ENCODE results near the gene IGF1. TPM values are rescaled to one million over a fixed set of nuclear protein-coding genes. Genes with fewer than 3 reads are reported as not detected.
"Not testable (repeated sequence)": the region's sequence is repeated elsewhere in the genome, so short reads cannot be mapped to it uniquely, and the experiment has no call there.

The IGF1 gene
- total and polyA plus RNA-seq, 8 donors = 15.7 to 99.9 (median 25.7) TPM

DNA sequence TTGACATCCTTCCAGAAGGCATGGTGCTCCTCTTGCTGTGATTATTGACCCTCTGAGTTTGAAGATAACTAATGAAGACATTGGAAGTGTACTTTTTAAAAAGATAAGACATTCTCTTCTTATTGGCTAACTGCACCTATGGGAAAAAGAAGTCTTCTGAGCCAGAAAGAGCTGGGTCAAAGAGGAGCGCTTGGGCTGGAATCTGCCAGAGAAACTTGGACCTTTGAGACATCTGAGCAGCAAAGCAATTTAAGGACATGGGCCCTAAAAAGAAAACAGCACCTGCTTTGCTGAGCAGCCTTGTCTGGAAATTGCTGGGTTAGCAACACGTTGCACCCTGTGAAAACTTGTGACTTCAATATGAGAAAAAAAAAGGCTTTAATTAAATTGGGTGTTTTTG is 27.8 kb downstream of the IGF1 start:
- DNase-seq (no peak), ATAC-seq (no peak)
- H3K36me3 ChIP-seq = no peaks in the 10 kb centered on the region
- no peaks in the 10 kb centered on the region for H3K27me3 ChIP-seq
- H3K27ac ChIP-seq = no peak overlapping the region
- no peak for TF ChIP-seq CTCF (IDR thresholded peaks at IDR 0.05)
- H3K9me3 ChIP-seq = no peaks in the 10 kb centered on the region
- H3K4me1 ChIP-seq = no peaks in the 10 kb centered on the region
- H3K4me3 ChIP-seq = no peak overlapping the region
- intact Hi-C loops (cut with DNase I) = no loop called here

GRCh38 chr12:102449018-102449417 is 31.3 kb downstream of the IGF1 start:
- H3K27ac ChIP-seq; DNase-seq; ATAC-seq; H3K27me3 ChIP-seq; H3K9me3 ChIP-seq; H3K4me1 ChIP-seq; H3K36me3 ChIP-seq; H3K4me3 ChIP-seq; intact Hi-C loops (cut with DNase I): not testable (repeated sequence)

DNA sequence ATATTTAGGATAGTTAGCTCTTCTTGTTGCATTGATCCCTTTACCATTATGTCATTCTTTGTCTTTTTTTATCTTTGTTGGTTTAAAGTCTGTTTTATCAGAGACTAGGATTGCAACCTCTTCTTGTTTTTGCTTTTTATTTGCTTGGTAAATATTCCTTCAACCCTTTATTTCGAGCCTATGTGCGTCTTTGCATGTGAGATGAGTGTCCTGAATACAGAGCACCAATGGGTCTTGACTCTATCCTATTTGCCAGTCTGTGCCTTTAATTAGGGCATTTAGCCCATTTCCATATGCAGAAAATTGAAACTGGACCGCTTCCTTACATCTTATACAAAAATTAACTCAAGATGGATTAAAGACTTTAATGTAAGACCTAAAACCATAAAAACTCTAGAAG is 32.9 kb downstream of the IGF1 start:
- H3K4me1 ChIP-seq; H3K36me3 ChIP-seq; H3K4me3 ChIP-seq; intact Hi-C loops (cut with DNase I); DNase-seq; H3K27ac ChIP-seq; H3K27me3 ChIP-seq; ATAC-seq; H3K9me3 ChIP-seq: not testable (repeated sequence)

- H3K27me3 ChIP-seq = no peaks in the 10 kb centered on the region
- no peak for TF ChIP-seq CTCF (IDR thresholded peaks at IDR 0.05)
- no peaks in the 10 kb centered on the region for H3K36me3 ChIP-seq
- intact Hi-C loops (cut with DNase I) = no loop called here
- H3K4me1 ChIP-seq = no peaks in the 10 kb centered on the region
- peaks cover 0 to 2% of the 10 kb centered on the region in 2 donors for H3K9me3 ChIP-seq
- ATAC-seq (no peak), DNase-seq (no peak)
- H3K27ac ChIP-seq = no peak overlapping the region
- H3K4me3 ChIP-seq = no peak overlapping the region
Observed at GRCh38 chr12:102444707-102445106, 35.7 kb downstream of the IGF1 start.

DNA sequence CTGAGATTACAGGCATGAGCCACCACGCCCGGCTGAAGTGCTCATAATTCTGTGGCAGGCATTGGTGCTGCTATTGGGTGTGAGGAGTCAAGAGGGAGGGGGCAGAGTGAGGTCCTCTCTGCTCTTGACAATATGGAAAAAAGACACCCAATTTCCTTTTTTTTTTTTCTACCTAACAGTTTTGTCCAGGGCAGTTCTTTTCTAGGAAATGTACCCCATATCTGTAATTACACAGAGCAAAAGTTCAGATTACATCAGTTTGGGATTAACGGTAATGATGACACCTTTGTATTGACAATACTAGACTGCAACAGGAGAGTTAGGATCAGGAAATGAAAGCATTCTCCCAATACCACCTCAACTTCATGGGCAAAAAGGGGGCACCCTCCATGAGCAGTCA is 36.3 kb downstream of the IGF1 start:
- TF ChIP-seq CTCF (IDR thresholded peaks at IDR 0.05) = no peak
- ATAC-seq = no peak
- Histone ChIP-seq H3K27me3 (no peaks in the 10 kb centered on the region), H3K36me3 (no peaks in the 10 kb centered on the region), H3K27ac (no peak overlapping the region), H3K9me3 (peaks cover 0 to 2% of the 10 kb centered on the region in 2 donors), H3K4me3 (no peak overlapping the region), H3K4me1 (no peaks in the 10 kb centered on the region)
- no peak for DNase-seq
- intact Hi-C loops (cut with DNase I) = no loop called here

DNA sequence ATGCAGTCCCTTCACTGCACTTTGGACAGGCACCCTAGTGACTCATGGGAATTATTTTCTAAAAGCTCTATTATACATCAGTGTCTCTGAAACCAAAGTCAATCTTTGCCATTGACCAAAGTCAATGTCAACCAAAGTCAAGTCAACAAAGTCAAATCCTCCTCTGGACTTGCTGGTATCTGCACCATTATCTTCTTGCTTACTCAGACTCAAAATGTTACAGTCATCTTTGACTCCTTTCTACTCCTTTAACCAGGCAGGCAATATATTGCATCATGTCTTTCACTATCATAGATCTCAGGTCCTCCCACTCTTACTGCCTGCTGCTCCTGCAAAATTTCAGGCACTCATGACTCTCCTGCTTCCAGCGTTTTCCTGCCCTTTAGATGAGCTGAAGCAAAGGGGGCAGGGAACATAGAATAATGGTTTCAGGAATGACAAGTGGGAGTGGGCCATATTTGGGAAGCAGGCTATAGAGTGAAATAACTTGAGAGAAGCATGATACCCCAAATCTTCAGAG is 39.2 kb downstream of the IGF1 start:
- no peak overlapping the region for H3K27ac ChIP-seq
- no peaks in the 10 kb centered on the region for H3K4me1 ChIP-seq
- DNase-seq (no peak), ATAC-seq (no peak)
- peaks cover 0 to 2% of the 10 kb centered on the region in 2 donors for H3K9me3 ChIP-seq
- intact Hi-C loops (cut with DNase I) = no loop called here
- no peak for TF ChIP-seq CTCF (IDR thresholded peaks at IDR 0.05)
- no peaks in the 10 kb centered on the region for H3K36me3 ChIP-seq
- no peak overlapping the region for H3K4me3 ChIP-seq
- no peaks in the 10 kb centered on the region for H3K27me3 ChIP-seq
